ENCODE data around the gene AMBP.

- TF ChIP-seq MYC (IDR thresholded peaks at IDR 0.05; ENCODE audit: borderline replicate concordance, low read length): no peak
- no peak for TF ChIP-seq GATA3 (IDR thresholded peaks at IDR 0.05; ENCODE audit: borderline replicate concordance)
- no peak for TF ChIP-seq MAFK (IDR thresholded peaks at IDR 0.05; ENCODE audit: partially characterized antibody)
- no peak for TF ChIP-seq CTCF (IDR thresholded peaks at IDR 0.05)
- no peak for TF ChIP-seq EP300 (IDR thresholded peaks at IDR 0.05)
- TF ChIP-seq POLR2A (IDR thresholded peaks at IDR 0.05; ENCODE audit: low read length): no peak
- TF ChIP-seq USF2 (IDR thresholded peaks at IDR 0.05): no peak
Measured at GRCh38 chr9:114091711-114092110, 13.6 kb upstream of the AMBP start.

Data from A549 (cell line).